Esophagus mucosa (tissue), 1 donor: ENCODE results near the gene SMIM22. TPM values are rescaled to one million over a fixed set of nuclear protein-coding genes. Genes with fewer than 3 reads are reported as not detected.
A peak's percentile ranks its signal among the peaks of the same experiment; 100 is the strongest.
"Not testable (repeated sequence)": the region's sequence is repeated elsewhere in the genome, so short reads cannot be mapped to it uniquely, and the experiment has no call there.

Experiments
- ATAC-seq: fragments of 200-7000 bp; cut with Tn5 transposase; one replicate; pipeline ENCODE4 v1.9.1; 2020
- total RNA-seq: library from RNA; stranded (reverse); gene quantifications from one replicate; pipeline ENCODE4 v1.2.4, GENCODE V29; 2023
- donor health status: DM: yes; HTN: yes; CAD: no.

The SMIM22 gene
- total RNA-seq, 1 donor from 2014 or later = 12.9 TPM

- ATAC-seq = no peak
Measured at GRCh38 chr16:4769306-4769638, 25.9 kb upstream of the SMIM22 start.

DNA sequence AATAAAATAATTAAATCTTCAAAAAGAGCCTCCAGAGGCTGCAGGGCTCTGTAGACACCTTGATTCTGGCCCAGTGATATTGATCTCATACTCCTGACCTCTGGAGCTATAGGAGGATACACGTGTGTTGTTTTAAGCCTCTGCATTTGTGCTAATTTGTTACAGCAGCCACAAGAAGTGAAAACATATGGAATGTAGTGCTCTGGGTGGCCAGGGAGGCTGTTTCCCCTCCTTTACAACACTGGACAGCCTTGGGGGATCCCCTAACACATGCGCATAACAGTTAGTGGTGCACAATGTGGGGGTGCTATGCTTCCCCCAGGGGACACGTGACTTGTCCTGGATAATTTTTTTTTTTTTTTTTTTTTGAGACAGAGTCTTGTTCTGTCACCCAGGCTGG is 23.5 kb upstream of the SMIM22 start:
- ATAC-seq = no peak

- ATAC-seq = no peak
Measured at GRCh38 chr16:4772351-4772750, 22.8 kb upstream of the SMIM22 start.

DNA sequence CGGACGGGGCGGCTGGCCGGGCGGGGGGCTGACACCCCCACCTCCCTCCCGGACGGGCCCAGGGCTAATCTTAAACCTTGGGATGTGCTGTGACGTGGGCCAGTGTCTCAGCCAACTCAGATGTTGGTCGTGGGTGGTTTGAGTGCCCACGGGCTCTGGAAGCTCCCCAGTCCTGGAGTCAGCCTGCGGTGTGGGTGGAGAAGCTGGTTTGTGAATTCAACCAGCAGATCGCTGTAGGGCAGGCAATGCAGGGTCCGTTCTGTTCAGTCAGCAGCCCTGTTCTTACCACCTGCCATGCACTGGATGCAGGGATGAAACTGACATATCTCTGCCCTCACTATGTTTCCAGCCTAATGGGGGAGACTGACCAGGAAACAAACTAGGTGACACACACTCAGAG is 20.2 kb upstream of the SMIM22 start:
- no peak for ATAC-seq

- no peak for ATAC-seq
Measured at GRCh38 chr16:4776141-4776705, 18.9 kb upstream of the SMIM22 start.

GRCh38 chr16:4777339-4778049 is 17.7 kb upstream of the SMIM22 start:
- ATAC-seq = no peak

- ATAC-seq = no peak
Measured at GRCh38 chr16:4778050-4778392, 17.1 kb upstream of the SMIM22 start.

DNA sequence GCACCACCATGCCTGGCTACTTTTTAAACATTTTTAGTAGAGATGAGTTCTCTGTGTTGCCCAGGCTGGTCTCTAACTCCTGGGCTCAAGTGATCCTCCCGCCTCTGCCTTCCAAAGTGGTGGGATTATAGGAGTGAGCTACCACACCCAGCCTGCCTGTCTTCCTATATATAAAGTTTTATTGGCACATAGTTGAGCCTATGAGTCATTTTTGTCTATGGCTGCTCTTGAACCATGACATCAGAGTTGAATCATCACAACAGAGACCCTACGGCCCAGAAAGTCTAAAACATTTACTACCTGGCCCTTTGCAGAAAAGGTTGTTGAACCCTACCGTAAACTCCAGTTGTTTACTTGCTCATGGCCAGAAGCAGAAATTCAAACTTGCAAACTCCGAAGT is 14.9 kb upstream of the SMIM22 start:
- ATAC-seq = peak; percentile 41

DNA sequence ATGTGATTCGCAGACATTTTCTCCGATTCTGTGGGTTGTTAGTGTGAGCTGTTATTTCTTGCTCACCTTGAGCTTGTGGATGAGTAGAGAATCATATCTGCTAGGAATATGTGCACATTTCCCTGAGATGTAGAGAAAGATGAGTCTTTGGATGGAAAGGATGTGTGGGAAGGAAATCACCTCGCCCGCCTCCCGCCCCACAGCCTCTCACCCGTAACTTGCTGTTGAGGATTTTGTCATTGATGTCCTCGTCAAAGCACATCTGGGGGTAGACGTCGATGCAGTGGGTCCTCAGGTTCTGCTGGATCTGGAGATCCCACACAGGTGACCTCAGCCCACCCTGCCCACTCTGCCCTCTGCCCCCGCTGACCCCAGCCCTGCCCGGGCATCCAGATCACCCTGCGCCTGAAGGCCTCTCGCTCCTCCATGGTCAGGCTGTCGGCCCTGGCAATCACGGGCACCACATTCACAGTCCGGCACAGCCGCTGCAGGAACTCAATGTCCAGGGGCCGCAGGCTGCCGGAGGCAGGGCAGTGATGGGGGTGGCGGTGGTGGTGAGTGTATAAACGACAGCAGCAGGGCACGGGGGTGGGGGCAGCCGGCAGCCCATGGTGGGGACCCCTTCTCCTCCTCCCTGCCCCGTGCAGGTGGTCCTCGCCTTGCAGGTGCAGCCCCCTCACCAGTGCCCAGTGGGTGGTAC is 11.8 kb upstream of the SMIM22 start:
- no peak for ATAC-seq

DNA sequence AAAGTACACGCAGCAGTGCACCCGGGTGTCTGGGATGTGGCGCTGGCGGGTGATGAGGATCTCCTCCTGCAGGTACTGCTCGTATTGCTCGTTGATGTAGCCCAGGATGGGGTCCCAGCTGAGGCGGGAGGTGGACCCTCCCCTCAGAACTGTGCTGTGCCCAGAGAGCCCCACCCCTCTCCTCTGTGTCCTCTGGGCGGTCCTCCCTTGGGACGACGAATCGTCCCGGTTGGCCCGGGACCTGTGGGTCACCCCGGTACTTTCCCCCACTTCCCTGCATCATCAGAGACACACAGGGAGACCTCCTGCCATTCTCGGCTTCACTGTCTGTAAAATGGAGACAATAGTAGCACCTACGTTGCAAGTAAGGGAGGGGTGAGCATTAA is 11.2 kb upstream of the SMIM22 start:
- no peak for ATAC-seq

- ATAC-seq = not testable (repeated sequence)
Measured at GRCh38 chr16:4784444-4784987, 10.7 kb upstream of the SMIM22 start.

- ATAC-seq = peak; percentile 6
Measured at GRCh38 chr16:4785758-4786433, 9.3 kb upstream of the SMIM22 start.

- peak; percentile 24 for ATAC-seq
Measured at GRCh38 chr16:4787068-4787467, 8.1 kb upstream of the SMIM22 start.

- peak; percentile 15 for ATAC-seq
Measured at GRCh38 chr16:4787627-4788482, 7.3 kb upstream of the SMIM22 start, which contains the start of gene SEPTIN12. Gene SEPTIN12, minus strand, starts transcription at chr16:4788345. Its CDS starts 700 bp downstream, at chr16:4787645.

GRCh38 chr16:4788489-4788889 is 6.7 kb upstream of the SMIM22 start:
- ATAC-seq = no peak

- ATAC-seq = no peak
Measured at GRCh38 chr16:4788910-4789309, 6.3 kb upstream of the SMIM22 start.

GRCh38 chr16:4790261-4790660 is 4.9 kb upstream of the SMIM22 start:
- ATAC-seq = no peak

DNA sequence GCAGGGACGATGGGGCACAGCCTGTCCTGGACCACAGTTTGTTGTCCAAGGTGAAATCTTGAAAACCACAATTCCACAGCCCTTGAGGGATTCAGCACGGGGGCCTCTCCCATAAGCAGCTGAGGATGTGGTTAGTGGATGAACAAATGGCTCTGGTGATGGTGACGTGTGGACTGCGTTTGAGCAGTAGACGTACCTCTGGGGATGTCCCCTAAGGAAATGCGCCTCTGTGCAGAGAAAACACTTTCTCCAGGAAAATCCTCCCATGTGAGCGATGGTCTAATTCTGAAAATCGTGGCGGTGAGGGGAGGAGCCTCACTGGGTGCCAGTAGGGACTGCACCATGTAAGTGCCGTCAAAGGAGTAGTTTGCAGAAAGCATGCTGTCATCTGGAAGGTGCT is 4.3 kb upstream of the SMIM22 start:
- no peak for ATAC-seq

GRCh38 chr16:4792951-4793513 is 2.1 kb upstream of the SMIM22 start:
- ATAC-seq = no peak

DNA sequence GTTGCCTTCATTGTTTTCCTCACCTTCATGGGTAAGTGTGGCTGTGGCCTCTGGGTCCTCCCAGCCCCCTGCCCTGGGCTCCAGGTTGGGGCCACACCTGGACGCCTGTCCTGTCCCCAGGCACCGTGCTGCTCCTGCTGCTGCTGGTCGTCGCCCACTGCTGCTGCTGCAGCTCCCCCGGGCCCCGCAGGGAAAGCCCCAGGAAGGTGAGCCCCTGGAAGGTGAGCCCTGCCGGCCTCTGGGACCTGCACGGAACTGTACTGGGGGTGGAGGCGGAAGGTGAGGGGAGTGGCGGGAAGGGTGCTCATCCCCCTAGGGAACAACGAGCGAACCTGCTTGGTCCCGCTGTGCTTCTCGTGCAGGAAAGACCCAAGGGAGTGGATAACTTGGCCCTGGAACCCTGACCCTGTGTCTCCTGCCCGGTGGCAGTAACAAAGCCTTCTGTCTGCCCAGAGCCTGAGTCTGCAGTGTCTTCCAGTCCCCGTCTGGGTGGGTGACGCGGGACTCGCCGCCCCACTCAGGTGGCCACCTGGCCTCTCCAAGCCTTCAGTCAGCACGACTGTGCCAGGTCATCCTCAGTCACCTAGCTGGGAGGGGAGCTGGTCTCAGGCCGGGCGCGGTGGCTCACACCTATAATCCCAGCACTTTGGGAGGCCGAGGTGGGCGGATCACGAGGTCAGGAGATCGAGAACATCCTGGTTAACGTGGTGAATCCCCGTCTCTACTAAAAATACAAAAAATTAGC is 831 bp downstream of the SMIM22 start:
- ATAC-seq = no peak
